Pancreas (tissue), 10 donors: ENCODE results near the gene TIE1. TPM values are rescaled to one million over a fixed set of nuclear protein-coding genes. Genes with fewer than 3 reads are reported as not detected.
A peak's percentile ranks its signal among the peaks of the same experiment; 100 is the strongest.

Source experiments
- ATAC-seq, 4 donors: fragments of 200-7000 bp; cut with Tn5 transposase; one replicate each; pipeline versions ENCODE4 v1.8.0 to v1.9.1; 2020; ENCODE audit warnings: mild to moderate bottlenecking in 4 of 4, moderate library complexity in 4 of 4
- DNase-seq, 6 donors: peaks; one replicate each; pipeline ENCODE4 v3.0.0-alpha.2; 2020
- FAIRE-seq: peaks from 2 replicates; lab custom pipeline; 2012; peaks lifted over from hg19 to GRCh38; lab: Jason Lieb, UNC
- H3K27ac ChIP-seq, 4 donors: fragments of 200-600 bp; sonication (generic); 1 replicate in 3 of 4; 2 replicates in 1 of 4; pipeline versions ENCODE4 v1.5.0 to v1.8.0; 2020
- H3K27me3 ChIP-seq, 4 donors: fragments of 200-600 bp; one replicate each; pipeline ENCODE4 v1.8.0; 2021
- H3K36me3 ChIP-seq, 3 donors: fragments of 200-600 bp; sonication (generic) in 1 of 3; one replicate each; pipeline versions ENCODE4 v1.5.0 to v1.8.0; 2020 to 2021
- H3K4me1 ChIP-seq, 3 donors: fragments of 200-600 bp; one replicate each; pipeline ENCODE4 v1.8.0; 2021
- H3K4me3 ChIP-seq, 4 donors: fragments of 200-600 bp; sonication (generic) in 2 of 4; one replicate each; pipeline versions ENCODE4 v1.5.0 to v1.8.0; 2020 to 2021
- H3K9me3 ChIP-seq, 4 donors: fragments of 200-600 bp; one replicate each; pipeline ENCODE4 v1.8.0; 2021
- WGBS, 2 donors: extraction: QIAGEN DNeasy Blood & Tissue Kit; methylation state at CpG; one replicate each; pipeline ENCODE4 v1.1.7; 2013; 5-methylcytosine and 5-hydroxymethylcytosine counted together
- intact Hi-C, 3 donors: fragments of 100-400 bp; cut with DNase I; formaldehyde crosslinking; loops; one replicate each; pipeline versions ENCODE4 v1.11.1 to v1.14.2; 2022
- polyA plus RNA-seq, 2 donors: library from polyadenylated mRNA; stranded (reverse); fragments of 200-250 nt; gene quantifications; one replicate each; pipeline ENCODE4 v1.2.3, GENCODE V29; 2013
- total RNA-seq, 6 donors: library from RNA; stranded (reverse); fragmentation: NEBNext Ultra II Directional in 4 of 6; extraction: Animal tissue kit (Norgen Biotek cat#: 25700) in 4 of 6; gene quantifications; one replicate each; pipeline versions ENCODE4 v1.2.1 to v1.2.4, GENCODE V29; 2021 to 2023
- TF ChIP-seq, protein P1 (sequence below), 4 donors: fragments of 200-600 bp; sonication (generic) in 3 of 4; IDR thresholded peaks; one replicate each; pipeline versions ENCODE4 v1.5.0 to v1.8.0; 2021; ENCODE audit warnings: antibody characterized with exemption in 4 of 4
- donor health status: healthy with polysubstance abuse.
- donor health status: DM: no; HTN: no; CAD: no; lungs with moderate emphysema.
- donor health status: DM: no; HTN: no; CAD: no.
- donor health status: control.
- donor health status: control.
- donor health status: Bipolar disorder and iron deficiency.
- donor health status: DM: yes; HTN: yes; CAD: no.
- donor health status: DM: no; HTN: no; CAD: no.
- donor health status: DM: no; HTN: no; CAD: no.
- donor health status: DM: yes; HTN: yes; CAD: no.

TIE1 gene
- total and polyA plus RNA-seq, 8 donors: 2.1 to 8.3 (median 4.4) TPM

DNA sequence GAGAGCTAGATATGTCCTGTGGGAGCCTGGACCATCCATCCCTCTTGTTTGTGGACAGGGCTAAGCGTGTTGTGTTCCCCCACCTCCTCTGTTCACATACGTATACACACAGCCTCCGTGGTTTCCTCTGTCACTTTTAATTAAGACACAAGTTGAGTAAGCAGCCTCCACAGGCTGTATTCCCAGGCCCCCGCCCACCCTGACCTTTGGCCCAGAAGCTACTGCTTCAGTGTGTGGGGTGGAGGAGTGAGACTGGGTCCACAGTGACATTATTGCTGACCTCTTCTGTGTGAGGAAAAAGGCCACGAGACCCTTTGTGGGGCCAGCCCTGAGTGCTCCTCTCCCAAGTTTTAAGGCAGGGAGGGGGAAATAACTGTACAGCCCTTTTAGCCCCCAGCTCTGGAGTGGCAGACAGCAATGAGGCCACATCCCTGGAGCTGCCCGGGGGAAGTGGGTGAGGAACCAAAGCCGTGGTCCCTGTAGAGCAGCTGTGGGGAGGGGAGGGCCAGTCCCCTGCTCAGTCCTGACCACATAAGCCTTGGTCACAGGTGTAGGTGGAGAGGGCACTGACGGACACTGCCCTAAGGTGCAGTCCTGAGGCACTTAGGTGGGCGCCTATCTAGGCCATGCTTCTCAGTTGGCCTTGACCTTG is 62.6 kb downstream of the TIE1 start:
- TF ChIP-seq, protein P1, sequence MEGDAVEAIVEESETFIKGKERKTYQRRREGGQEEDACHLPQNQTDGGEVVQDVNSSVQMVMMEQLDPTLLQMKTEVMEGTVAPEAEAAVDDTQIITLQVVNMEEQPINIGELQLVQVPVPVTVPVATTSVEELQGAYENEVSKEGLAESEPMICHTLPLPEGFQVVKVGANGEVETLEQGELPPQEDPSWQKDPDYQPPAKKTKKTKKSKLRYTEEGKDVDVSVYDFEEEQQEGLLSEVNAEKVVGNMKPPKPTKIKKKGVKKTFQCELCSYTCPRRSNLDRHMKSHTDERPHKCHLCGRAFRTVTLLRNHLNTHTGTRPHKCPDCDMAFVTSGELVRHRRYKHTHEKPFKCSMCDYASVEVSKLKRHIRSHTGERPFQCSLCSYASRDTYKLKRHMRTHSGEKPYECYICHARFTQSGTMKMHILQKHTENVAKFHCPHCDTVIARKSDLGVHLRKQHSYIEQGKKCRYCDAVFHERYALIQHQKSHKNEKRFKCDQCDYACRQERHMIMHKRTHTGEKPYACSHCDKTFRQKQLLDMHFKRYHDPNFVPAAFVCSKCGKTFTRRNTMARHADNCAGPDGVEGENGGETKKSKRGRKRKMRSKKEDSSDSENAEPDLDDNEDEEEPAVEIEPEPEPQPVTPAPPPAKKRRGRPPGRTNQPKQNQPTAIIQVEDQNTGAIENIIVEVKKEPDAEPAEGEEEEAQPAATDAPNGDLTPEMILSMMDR (IDR thresholded peaks at IDR 0.05): no peak
- peaks cover 8 to 12% (median 10%) of the 10 kb centered on the region in 3 donors for H3K4me1 ChIP-seq

DNA sequence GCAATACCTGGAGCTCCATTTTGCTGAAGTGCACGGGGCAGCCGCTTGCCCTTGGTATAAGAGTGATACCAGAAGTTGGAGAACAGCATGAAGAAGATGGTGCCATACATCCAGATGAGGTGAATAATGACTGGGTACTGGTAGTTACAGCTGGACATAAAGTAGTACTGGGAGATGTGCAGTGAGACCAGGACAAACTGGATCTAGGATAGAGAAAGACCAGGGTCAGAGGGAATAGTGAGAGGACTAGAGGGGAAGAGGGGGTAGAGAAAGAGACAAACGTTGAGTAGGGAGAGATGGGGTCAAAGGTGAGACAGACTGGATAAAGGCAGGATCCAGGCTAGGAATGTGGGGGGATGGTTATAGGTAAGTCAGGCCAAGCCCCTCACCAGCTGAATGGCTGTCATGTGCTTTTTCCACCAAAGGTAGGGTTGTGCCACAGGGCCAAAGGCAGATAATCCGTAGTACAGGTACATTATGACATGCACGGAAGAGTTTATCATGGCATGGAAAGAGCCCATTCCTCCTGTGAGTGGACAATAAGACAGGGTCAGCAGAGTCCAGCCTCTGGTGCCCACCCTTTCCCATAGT is 63.2 kb downstream of the TIE1 start:
- FAIRE-seq (no peak), DNase-seq (no peak), ATAC-seq (no peak)
- Histone ChIP-seq H3K27ac (no peak overlapping the region), H3K4me1 (peaks cover 14 to 18% (median 15%) of the 10 kb centered on the region in 3 donors), H3K27me3 (no peaks in the 10 kb centered on the region), H3K4me3 (no peak overlapping the region), H3K9me3 (no peaks in the 10 kb centered on the region), H3K36me3 (peaks cover 0 to 26% (median 5%) of the 10 kb centered on the region in 3 donors)
- intact Hi-C loops: loop anchor here in 2 of 3 donors (10.0 kb wide), 1 partner anchor 129 kb away; no protein-coding TSS in a partner anchor
- WGBS, 2 donors: 78 to 84% methylated on average over 5 of the region's 5 CpGs
- TF ChIP-seq, protein P1 (IDR thresholded peaks at IDR 0.05): no peak

More for the DNA sequence above, 62.6 kb downstream of the TIE1 start:
- no peak for DNase-seq
- WGBS, 2 donors: 81 to 85% methylated on average over 9 of the region's 9 CpGs
- no peak for ATAC-seq
- H3K9me3 ChIP-seq: no peaks in the 10 kb centered on the region
- FAIRE-seq: no peak
- no peak overlapping the region for H3K4me3 ChIP-seq
- H3K36me3 ChIP-seq: peaks cover 0 to 26% (median 5%) of the 10 kb centered on the region in 3 donors
- no peaks in the 10 kb centered on the region for H3K27me3 ChIP-seq
- intact Hi-C loops: loop anchor here in 2 of 3 donors (10.0 kb wide), 1 partner anchor 129 kb away; no protein-coding TSS in a partner anchor
- H3K27ac ChIP-seq: no peak overlapping the region

DNA sequence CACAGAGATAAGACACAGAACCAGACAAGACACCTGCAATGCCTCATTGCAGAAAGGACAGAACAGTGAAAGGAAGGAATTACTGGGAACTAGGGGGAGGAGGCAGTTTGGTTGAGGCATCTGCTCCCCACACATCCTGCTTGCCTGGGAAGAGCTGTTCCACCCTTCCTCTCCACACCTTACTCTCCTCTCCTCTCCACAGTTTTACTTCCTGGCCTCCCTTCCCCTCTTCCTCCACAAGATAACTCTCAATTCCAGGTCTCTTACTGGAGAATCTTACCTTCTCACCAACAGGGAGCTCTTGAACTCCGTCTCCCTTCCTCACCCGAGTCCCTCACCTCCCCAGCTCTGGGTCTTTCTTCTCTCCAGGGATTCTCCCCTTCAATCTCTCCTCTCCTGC is 64.9 kb downstream of the TIE1 start:
- no peak for DNase-seq
- ATAC-seq: no peak
- H3K9me3 ChIP-seq: no peaks in the 10 kb centered on the region
- no peaks in the 10 kb centered on the region for H3K27me3 ChIP-seq
- intact Hi-C loops: loop anchor here in 2 of 3 donors (10.0 kb wide), 1 partner anchor 131 kb away; no protein-coding TSS in a partner anchor
- 85 to 86% methylated on average over 2 of the region's 2 CpGs for WGBS, 2 donors
- TF ChIP-seq, protein P1 (IDR thresholded peaks at IDR 0.05): no peak
- peaks cover 14 to 18% (median 15%) of the 10 kb centered on the region in 3 donors for H3K4me1 ChIP-seq
- peak overlapping the region in 1 of 4 donors; percentile 89 for H3K4me3 ChIP-seq
- FAIRE-seq: no peak
- peak overlapping the region in 1 of 4 donors; percentile 11 for H3K27ac ChIP-seq
- peaks cover 0 to 26% (median 5%) of the 10 kb centered on the region in 3 donors for H3K36me3 ChIP-seq

DNA sequence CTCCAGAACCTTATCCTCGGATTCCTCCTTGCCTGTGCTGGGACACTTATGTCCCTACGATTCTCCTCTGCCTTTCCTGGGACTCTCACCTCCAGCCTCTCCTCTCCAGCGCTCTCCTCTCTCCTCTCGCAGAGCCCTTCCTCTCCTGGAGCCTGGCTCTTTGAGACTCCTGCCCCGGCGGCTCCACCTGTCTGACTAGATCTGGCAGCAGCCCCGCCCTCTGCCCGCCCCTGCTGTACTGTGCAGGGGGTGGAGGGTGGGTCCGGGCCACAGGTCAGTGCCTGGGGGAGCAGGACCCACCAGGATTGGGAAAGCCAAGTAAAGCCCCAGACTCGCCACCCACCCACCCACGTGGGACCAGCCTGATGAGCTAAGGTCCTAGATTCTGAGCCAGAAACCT is 65.4 kb downstream of the TIE1 start:
- ATAC-seq: peak in 2 of 4 donors; percentile 5 to 26
- H3K27ac ChIP-seq: peak overlapping the region in 1 of 4 donors; percentile 11
- intact Hi-C loops: loop anchor here in 2 of 3 donors (10.0 kb wide), 1 partner anchor 131 kb away; no protein-coding TSS in a partner anchor
- H3K4me3 ChIP-seq: peak overlapping the region in 2 of 4 donors; percentile 78 to 89
- DNase-seq: peak; percentile 35 to 81 (median 60)
- H3K4me1 ChIP-seq: peaks cover 14 to 18% (median 15%) of the 10 kb centered on the region in 3 donors
- no peak for FAIRE-seq
- TF ChIP-seq, protein P1 (IDR thresholded peaks at IDR 0.05): no peak
- H3K9me3 ChIP-seq: no peaks in the 10 kb centered on the region
- no peaks in the 10 kb centered on the region for H3K27me3 ChIP-seq
- peaks cover 0 to 26% (median 5%) of the 10 kb centered on the region in 3 donors for H3K36me3 ChIP-seq
- WGBS, 2 donors: 23 to 25% methylated on average over 11 of the region's 11 CpGs
